Mucosa of descending colon (tissue), 3 donors: Measurements from ENCODE around the gene CASP6. TPM values are rescaled to one million over a fixed set of nuclear protein-coding genes. Genes with fewer than 3 reads are reported as not detected.

Experiments
- ATAC-seq: fragments of 200-7000 bp; cut with Tn5 transposase; one replicate; pipeline ENCODE4 v1.9.1; 2020; ENCODE audit warnings: mild to moderate bottlenecking, moderate library complexity
- DNase-seq, 3 donors: peaks; one replicate each; pipeline ENCODE4 v3.0.0-alpha.2; 2020
- H3K36me3 ChIP-seq: fragments of 200-600 bp; one replicate; pipeline ENCODE4 v1.8.0; 2021; ENCODE audit warnings: low read depth, mild to moderate bottlenecking
- H3K4me1 ChIP-seq: fragments of 200-600 bp; one replicate; pipeline ENCODE4 v1.8.0; 2021; ENCODE audit warnings: low read depth, mild to moderate bottlenecking
- H3K4me3 ChIP-seq: fragments of 200-600 bp; one replicate; pipeline ENCODE4 v1.8.0; 2021; ENCODE audit warnings: mild to moderate bottlenecking
- H3K9me3 ChIP-seq: fragments of 200-600 bp; one replicate; pipeline ENCODE4 v1.8.0; 2021; ENCODE audit warnings: mild to moderate bottlenecking
- CTCF ChIP-seq: fragments of 200-600 bp; IDR thresholded peaks from one replicate; pipeline ENCODE4 v1.8.0; 2022; ENCODE audit warnings: antibody characterized with exemption, mild to moderate bottlenecking
- intact Hi-C, 2 donors: fragments of 100-400 bp; cut with DNase I in 1 of 2; cut with micrococcal nuclease in 1 of 2; formaldehyde crosslinking; loops; one replicate each; pipeline versions ENCODE4 v1.11.0 to v1.11.1; 2022; cut with DNase I, micrococcal nuclease
- total RNA-seq, 3 donors: library from RNA; stranded (reverse); fragmentation: NEBNext Ultra II Directional in 2 of 3; extraction: Animal tissue kit (Norgen Biotek cat#: 25700) in 2 of 3; gene quantifications; one replicate each; pipeline versions ENCODE4 v1.2.1 to v1.2.4, GENCODE V29; 2021 to 2023
- donor health status: DM: no; HTN: no; CAD: no; lungs with moderate emphysema.
- donor health status: DM: no; HTN: no; CAD: no.
- donor health status: DM: no; HTN: yes; CAD: no.

CASP6 gene
- total RNA-seq, 3 donors from 2014 or later: 40.1 to 81.5 (median 78.7) TPM

DNA sequence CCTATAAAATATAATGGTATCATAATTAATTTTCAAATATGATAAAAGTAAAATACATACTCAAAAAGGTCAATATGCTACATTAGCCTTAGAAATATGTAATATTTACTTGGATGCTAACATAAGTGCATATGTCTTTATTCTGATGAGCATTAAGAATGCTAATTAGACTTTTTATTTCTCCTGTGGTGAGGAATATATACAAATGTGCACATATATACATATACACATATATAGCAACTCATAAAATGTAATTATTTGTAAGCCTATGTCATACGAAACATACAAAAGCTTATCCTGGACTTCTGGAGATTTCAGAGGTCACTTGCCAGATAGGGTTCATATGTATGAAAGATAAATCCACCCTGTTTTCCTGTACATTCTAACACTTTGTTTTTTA is 15.5 kb upstream of the CASP6 start:
- ATAC-seq: no peak
- TF ChIP-seq CTCF: no peak
- no peaks in the 10 kb centered on the region for H3K9me3 ChIP-seq

GRCh38 chr4:109713500-109713899 is 10.3 kb upstream of the CASP6 start:
- intact Hi-C loops: no loop called here
- Histone ChIP-seq H3K36me3 (no peaks in the 10 kb centered on the region), H3K4me3 (no peak overlapping the region), H3K4me1 (no peaks in the 10 kb centered on the region), H3K9me3 (no peaks in the 10 kb centered on the region)
- DNase-seq: no peak
- ATAC-seq: no peak
- no peak for TF ChIP-seq CTCF

More for the DNA sequence above, 15.5 kb upstream of the CASP6 start:
- DNase-seq: no peak
- intact Hi-C loops: no loop called here
- Histone ChIP-seq H3K4me3 (no peak overlapping the region), H3K36me3 (no peaks in the 10 kb centered on the region), H3K4me1 (no peaks in the 10 kb centered on the region)

DNA sequence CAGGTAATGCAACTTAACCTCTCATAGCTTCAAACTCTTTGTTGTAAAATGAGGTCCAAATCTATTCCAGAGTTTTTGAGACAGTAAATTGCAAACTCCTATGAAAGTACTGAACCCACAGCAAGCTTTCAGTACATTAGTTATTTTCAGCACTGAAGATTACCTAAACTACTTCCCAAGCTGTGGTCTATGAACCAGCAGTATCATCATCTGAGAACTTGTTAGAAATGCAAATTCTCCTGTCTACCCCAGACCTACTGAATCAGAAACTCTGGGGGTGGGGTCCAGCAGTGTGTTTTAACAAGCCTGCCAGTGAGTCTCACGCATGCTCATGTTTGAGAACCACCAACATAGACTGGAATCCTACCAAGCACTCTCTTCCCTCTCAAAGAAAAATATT is 5.7 kb upstream of the CASP6 start:
- Histone ChIP-seq H3K9me3 (no peaks in the 10 kb centered on the region), H3K4me1 (peaks cover 12% of the 10 kb centered on the region), H3K36me3 (no peaks in the 10 kb centered on the region), H3K4me3 (no peak overlapping the region)
- ATAC-seq: no peak
- no peak for TF ChIP-seq CTCF
- DNase-seq: no peak
- intact Hi-C loops: no loop called here

GRCh38 chr4:109708435-109708834 is 5.2 kb upstream of the CASP6 start:
- intact Hi-C loops: no loop called here
- DNase-seq: no peak
- H3K4me1 ChIP-seq: peaks cover 12% of the 10 kb centered on the region
- no peaks in the 10 kb centered on the region for H3K36me3 ChIP-seq
- TF ChIP-seq CTCF: no peak
- no peak overlapping the region for H3K4me3 ChIP-seq
- H3K9me3 ChIP-seq: no peaks in the 10 kb centered on the region
- ATAC-seq: no peak

GRCh38 chr4:109703664-109704361 is 568 bp upstream of the CASP6 start:
- peaks cover 46% of the 10 kb centered on the region for H3K4me1 ChIP-seq
- intact Hi-C loops: no loop called here
- peak overlapping the region; percentile 48 for H3K4me3 ChIP-seq
- ATAC-seq (no peak), DNase-seq (no peak)
- TF ChIP-seq CTCF: no peak
- no peaks in the 10 kb centered on the region for H3K36me3 ChIP-seq
- H3K9me3 ChIP-seq: no peaks in the 10 kb centered on the region
